HG02610 (cell line): ENCODE measurements around the gene FRMD4A.
"Not testable (repeated sequence)": the region's sequence is repeated elsewhere in the genome, so short reads cannot be mapped to it uniquely, and the experiment has no call there.

ENCODE experiments used
- ATAC-seq: cut with Tn5 transposase; IDR thresholded peaks from one replicate; pipeline ENCODE4 v1.9.1; 2021; ENCODE audit warnings: mild to moderate bottlenecking, moderate library complexity; ENCODE audit not compliant: unreplicated experiment

Gene FRMD4A

DNA sequence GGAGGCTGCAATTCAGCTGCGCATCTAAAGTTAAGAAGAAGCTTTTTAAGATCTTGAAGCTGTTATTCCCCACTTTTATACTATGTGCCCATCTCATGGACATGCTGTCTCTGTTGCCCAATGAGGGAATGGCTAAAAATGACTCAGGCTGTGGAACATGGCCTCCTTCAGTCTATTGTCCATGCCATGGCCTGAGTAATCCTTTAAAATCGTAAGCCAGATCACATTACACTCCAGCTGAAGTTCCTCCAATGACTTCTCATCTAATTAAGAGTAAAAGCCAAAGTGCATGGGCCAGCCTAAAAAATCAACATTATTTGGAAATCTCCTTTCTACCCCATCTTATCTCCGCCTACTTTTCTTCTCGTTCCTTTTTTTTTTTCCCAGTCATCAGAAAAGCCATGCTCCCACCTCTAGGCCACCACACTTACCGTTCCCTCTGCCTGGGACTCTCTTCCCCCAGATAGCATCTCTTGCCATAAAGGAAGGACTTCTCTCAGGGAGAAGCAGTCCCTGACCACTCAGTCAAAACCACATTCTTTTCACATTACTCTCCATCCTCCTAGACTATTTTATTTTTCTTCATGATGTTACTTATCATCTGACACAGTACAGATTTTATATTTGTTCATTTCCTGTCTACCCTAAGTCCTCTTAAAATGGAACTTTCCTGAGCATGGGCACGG, 406.5 kb downstream of the FRMD4A start:
- no peak for ATAC-seq

DNA sequence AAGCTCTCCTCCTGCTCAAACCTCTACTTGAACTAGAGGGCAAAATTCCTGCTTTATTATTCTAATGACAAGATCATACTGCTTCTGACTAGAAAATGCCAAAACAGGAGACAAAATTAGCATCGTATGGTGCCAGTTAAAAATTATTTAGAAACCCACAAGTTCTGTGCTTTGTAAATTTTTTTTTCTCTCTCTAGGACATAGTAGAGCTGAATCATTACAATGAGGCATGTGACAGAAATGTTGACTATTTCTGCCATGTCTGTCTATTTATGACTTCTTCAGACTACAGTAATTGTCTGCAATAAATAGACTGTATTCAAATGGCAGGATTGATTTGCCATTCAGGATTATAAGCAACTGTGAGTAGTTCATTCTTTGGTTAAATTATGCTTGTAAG, 408.1 kb downstream of the FRMD4A start:
- ATAC-seq: no peak

GRCh38 chr10:13921941-13922340, 408.8 kb downstream of the FRMD4A start:
- ATAC-seq: no peak

DNA sequence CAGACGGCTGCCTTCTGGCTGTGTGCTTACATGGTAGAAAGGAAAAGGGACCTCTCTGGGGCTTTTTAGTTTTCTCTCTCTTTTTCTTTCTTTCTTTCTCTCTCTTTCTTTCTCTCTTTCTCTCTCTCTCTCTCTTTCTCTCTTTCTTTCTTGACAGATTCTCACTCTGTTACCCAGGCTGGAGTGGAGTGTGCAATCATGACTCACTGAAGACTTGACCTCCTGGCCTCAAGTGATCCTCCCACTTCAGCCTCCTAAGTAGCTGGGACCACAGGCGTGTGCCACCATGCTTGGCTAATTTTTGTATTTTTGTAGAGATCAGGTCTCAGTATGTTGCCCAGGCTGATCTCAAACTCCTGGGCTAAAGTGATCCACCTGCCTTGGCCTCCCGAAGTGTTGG, 409.6 kb downstream of the FRMD4A start:
- ATAC-seq: not testable (repeated sequence)

DNA sequence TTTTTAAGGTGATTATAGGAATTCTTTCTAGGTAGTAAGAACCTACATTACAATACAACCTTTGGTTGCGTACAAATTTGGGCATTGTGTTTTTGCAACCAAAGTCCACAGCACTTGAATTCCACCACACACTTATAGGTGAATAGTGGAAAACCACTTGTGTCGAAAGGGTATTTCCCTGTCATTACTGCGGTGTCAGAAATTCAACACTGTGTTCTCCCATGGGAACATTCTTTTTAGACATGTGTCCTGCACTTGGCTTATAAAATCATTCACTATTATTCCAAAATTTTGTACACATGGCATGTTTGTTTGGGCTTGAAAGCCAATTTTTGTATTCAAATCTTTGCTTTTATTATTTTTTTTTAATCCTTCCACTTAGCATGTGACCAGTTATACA, 410.3 kb downstream of the FRMD4A start:
- peak; percentile 45 for ATAC-seq

DNA sequence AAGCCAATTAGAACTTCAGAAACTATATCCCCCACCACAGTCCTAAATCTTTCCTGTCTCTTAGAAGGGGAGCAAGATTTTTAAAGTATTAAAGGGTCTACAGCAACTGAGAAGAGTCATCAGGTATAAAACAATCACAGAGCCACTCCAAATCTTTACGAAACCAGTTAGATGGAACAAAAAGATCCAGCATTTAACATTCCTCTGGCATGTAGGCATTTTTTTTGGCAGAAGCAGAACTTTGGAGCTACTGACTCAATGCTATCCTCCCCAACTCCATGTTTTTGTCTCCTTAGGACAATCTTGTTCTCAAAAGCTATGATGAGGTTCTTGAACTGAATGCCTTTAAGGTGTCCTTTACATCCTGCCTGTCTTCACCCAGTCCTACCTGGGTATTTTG, 410.7 kb downstream of the FRMD4A start:
- peak; percentile 11 for ATAC-seq

- ATAC-seq: no peak
Measured at GRCh38 chr10:13917791-13918190, 412.9 kb downstream of the FRMD4A start.

DNA sequence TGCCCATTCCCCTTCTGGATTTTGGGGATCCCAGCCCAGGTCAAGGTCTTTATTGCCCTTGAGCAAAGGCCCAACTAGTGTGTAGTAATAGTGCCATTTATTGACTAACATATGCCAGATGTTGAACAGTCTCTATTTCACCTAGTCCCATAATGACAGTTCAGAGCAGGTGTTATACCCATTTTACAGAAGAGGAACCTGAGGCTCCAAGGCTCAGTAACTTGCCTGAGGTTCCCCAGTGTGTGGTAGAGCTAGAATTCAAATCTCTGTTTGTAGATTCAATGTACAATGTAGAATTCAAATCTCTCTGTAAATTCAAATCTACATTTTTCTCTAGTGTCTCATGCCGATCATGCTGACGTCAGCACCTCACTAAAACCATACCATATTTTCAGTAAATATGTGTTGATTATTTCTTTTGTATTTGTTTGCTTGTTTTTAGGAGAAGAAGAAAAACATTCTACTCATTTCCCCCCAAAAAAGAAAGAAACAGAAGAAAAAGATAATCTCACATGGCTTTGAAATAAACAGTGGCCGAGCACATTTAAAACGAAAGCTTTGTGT, 414.3 kb downstream of the FRMD4A start:
- ATAC-seq: no peak

GRCh38 chr10:13915710-13916109, 415.0 kb downstream of the FRMD4A start:
- ATAC-seq: no peak

- no peak for ATAC-seq
Measured at GRCh38 chr10:13913897-13914296, 416.8 kb downstream of the FRMD4A start.

DNA sequence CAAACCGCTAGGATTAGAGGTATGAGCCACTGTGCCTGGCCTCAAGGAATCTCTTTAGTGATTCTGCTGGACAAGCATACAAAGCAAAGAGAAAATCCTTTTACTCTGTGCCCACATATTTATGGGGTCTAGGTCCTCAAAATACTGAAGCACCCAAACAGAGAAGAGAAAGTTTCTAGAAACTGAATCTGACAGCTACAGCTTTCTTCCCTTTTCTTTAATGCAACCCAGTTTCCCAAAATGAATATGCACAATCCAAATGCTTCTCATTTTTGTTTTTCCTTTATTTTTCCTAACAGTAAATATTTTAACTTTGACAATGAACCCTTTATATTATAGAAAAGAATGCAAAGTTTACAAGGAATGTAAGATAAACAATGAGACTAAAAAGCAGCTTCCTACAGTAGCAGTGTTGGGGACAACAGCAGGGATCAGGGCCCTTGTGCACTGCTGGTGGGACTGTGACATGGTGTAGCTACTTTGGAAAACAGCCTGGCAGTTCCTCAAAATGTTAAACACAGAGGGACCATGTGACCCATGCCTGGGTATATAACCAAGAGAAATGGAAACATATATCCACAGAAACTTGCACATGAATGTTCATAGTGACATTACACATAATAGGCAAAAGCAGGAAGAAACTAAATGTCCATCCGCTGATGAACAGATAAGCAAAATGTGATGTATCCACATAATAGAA, 418.8 kb downstream of the FRMD4A start:
- ATAC-seq: no peak

GRCh38 chr10:13909516-13910258, 421.0 kb downstream of the FRMD4A start:
- ATAC-seq: no peak

- ATAC-seq: no peak
Measured at GRCh38 chr10:13908475-13908874, 422.2 kb downstream of the FRMD4A start.

DNA sequence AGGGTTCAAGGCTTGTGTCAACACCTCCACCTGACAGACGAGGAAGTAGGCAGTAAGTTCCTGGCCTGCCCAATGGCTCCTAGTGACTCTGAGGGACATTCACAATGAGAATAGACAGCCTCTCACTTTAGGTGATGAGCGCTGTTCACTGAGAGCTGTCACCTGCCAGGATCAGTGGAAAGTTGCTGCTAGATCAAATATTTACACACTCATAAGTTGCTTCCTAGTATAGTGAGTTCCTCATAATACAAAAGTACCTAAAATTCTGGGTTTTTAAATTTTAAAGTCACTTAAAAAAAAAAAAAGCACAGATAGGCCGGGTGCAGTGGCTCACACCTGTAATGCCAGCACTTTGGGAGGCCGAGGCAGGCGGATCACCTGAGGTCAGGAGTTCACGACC, 423.2 kb downstream of the FRMD4A start:
- no peak for ATAC-seq

DNA sequence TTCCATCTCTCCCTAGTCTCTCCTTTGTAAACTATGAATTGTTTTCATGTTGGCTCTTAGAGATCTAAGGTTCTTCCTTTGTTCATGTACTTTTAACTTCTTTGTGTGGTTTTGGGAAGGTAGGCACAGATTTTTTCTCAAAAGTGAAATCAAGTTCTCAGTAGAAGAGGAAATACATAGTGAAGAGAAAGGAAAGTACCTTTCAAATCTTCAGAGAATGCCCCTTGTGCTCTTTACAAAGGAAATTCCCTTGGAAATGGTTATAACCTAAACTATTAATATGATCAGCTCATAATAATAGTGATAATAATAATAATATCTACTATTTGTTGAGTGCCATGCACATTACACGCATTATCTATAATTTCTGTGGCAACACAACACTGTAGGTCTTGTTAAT, 425.4 kb downstream of the FRMD4A start:
- ATAC-seq: no peak

- ATAC-seq: no peak
Measured at GRCh38 chr10:13904064-13904463, 426.7 kb downstream of the FRMD4A start.

DNA sequence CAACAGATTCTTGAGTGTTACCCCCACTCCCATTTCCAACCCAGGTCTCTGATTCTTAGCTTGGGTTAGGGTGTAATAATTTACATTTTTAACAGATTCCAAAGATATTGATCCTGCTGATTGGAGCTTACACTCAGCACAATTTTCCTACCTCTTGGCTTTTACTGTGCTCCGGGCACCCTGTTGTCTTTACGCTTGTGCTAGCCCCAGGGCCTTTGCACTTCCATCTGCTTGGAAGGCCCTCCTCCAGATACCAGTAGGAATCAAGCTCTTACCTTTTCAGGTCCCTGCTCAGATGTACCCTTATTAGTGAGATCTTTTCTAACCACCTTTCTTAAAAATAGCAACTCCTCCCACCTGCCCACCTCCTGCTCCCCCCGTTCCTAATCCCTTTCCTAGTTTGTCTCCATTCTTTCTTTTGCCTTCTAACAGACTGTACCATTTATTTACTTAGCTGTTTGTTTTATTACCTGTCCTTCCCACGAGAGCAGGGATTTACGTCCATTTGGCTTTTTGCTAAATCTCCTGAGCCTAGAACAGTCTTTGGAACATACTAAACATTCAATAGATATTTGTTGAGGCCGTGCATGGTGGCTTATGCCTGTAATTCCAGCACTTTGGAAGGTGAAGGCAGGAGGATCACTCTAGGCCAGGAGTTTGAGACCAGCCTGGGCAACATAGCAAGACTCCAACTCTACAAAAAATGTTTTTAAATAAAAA, 427.7 kb downstream of the FRMD4A start:
- no peak for ATAC-seq

DNA sequence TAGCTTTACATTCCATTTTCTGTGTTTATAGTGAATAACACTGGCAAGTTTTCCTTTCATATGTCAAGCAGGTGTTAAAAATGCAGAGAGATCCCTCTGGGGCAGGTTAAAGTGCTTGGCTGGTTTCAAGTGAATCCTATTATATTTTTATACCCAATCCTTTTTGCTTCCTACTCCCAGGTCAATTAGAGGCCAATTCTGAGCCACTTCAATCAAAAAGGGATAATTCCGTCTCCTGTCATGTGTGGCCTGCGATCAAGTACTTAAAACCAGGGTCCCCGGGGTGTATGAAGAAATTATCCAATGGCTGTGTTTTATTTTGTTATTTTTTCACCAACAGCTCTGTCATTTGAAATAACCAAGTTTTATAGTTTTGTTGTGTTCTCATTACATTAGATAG, 430.8 kb downstream of the FRMD4A start:
- ATAC-seq: no peak

DNA sequence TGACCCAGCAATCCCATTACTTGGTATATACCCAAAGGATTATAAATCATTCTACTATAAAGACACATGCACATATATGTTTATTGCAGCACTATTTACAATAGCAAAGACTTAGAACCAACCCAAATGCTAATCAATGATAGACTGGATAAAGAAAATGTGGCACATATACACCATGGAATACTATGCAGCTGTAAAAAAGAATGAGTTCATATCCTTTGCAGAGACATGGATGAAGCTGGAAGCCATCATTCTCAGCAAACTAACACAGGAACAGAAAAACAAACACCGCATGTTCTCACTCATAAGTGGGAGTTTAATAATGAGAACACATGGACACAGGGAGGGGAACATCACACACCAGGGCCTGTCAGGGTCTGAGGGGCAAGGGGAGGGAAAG, 434.6 kb downstream of the FRMD4A start:
- not testable (repeated sequence) for ATAC-seq

- no peak for ATAC-seq
Measured at GRCh38 chr10:13894412-13895093, 436.2 kb downstream of the FRMD4A start.
